HepG2 (cell line): Measurements from ENCODE around the gene ABI3BP. TPM values are rescaled to one million over a fixed set of nuclear protein-coding genes. Genes with fewer than 3 reads are reported as not detected.

Experiments used
- ATAC-seq: fragments of 200-7000 bp; cut with Tn5 transposase; 3 replicates; pipeline ENCODE4 v1.9.1; 2020; ENCODE audit warnings: mild to moderate bottlenecking, moderate library complexity
- BruUV-seq: library from RNA; stranded (reverse); fragments of 400-500 nt; replicated peaks from 2 replicates; lab custom pipeline; 2021; lab: Mats Ljungman, UMichigan
- CTCF ChIA-PET: fragments of 300-600 bp; formaldehyde crosslinking; extraction: SDS; loops from one replicate; lab custom pipeline; 2021; ENCODE audit warnings: low total read pairs, inconsistent platforms, low intra/inter-chr PET ratio; lab: Yijun Ruan, JAX
- POLR2A ChIA-PET: fragments of 350-600 bp; sonication (Branson Sonifier 250); formaldehyde crosslinking; loops from one replicate; lab custom pipeline; 2020; ENCODE audit warnings: antibody characterized with exemption, inconsistent platforms; lab: Yijun Ruan, JAX
- DNase-seq: peaks from one replicate; pipeline ENCODE4 v3.0.0-alpha.2; 2015; ENCODE audit warnings: low spot score
- FAIRE-seq: peaks from 3 replicates; lab custom pipeline; 2011; peaks lifted over from hg19 to GRCh38; lab: Jason Lieb, UNC
- H2AFZ ChIP-seq: one replicate; pipeline ENCODE4 v1.6.1; 2011; ENCODE audit warnings: low read length, inconsistent platforms
- H3K27ac ChIP-seq: fragments of 300-600 bp; 3 replicates; pipeline ENCODE4 v1.8.0; 2011; ENCODE audit warnings: mixed run types, mild to moderate bottlenecking, mixed read lengths, low read length, inconsistent platforms; ENCODE audit not compliant: insufficient read depth; ENCODE audit errors: extremely low read length
- H3K27me3 ChIP-seq, 2 experiments: fragments of 200-600 bp in 1 of 2; 2 replicates in 1 of 2; 3 replicates in 1 of 2; pipeline versions ENCODE4 v1.6.0 to v1.8.0; 2011; ENCODE audit warnings: low read length in 2 of 2, mild to moderate bottlenecking in 2 of 2, moderate library complexity in 2 of 2, inconsistent platforms in 1 of 2; ENCODE audit not compliant: insufficient read depth in 2 of 2, control insufficient read depth in 1 of 2
- H3K36me3 ChIP-seq, 2 experiments: fragments of 200-600 bp in 1 of 2; replicated peaks in 1 of 2; 2 replicates in 1 of 2; 3 replicates in 1 of 2; pipeline versions ENCODE4 v1.5.1 to v1.8.0; 2011; ENCODE audit warnings: low read length in 2 of 2, inconsistent platforms in 1 of 2; ENCODE audit not compliant: insufficient read depth in 2 of 2, control insufficient read depth in 1 of 2
- H3K4me1 ChIP-seq: 2 replicates; pipeline ENCODE4 v1.5.1; 2012; ENCODE audit warnings: low read length, inconsistent platforms; ENCODE audit not compliant: insufficient read depth
- H3K4me2 ChIP-seq: 2 replicates; pipeline ENCODE4 v1.6.0; 2011; ENCODE audit warnings: low read depth, low read length, inconsistent platforms
- H3K4me3 ChIP-seq, 3 experiments: fragments of 200-600 bp in 1 of 3; sonication (generic), shearing (Covaris generic) in 1 of 3; replicated peaks in 1 of 3; 2 replicates each; pipeline ENCODE4 v1.5.1; 2011 to 2016; ENCODE audit warnings: low read length in 3 of 3, inconsistent platforms in 2 of 3, low read depth in 2 of 3, mild to moderate bottlenecking in 2 of 3, control low read depth in 1 of 3, mixed read lengths in 1 of 3; ENCODE audit not compliant: insufficient read depth in 1 of 3
- H3K79me2 ChIP-seq: one replicate; pipeline ENCODE4 v1.6.1; 2011; ENCODE audit warnings: low read length, inconsistent platforms; ENCODE audit not compliant: insufficient read depth
- H3K9ac ChIP-seq: 2 replicates; pipeline ENCODE4 v1.6.0; 2011; ENCODE audit warnings: mild to moderate bottlenecking, low read depth, low read length, inconsistent platforms; ENCODE audit not compliant: insufficient read depth
- H3K9me3 ChIP-seq: 2 replicates; pipeline ENCODE4 v1.5.1; 2012; ENCODE audit warnings: mild to moderate bottlenecking, low read length
- H4K20me1 ChIP-seq: 2 replicates; pipeline ENCODE4 v1.6.0; 2011; ENCODE audit warnings: inconsistent platforms, mild to moderate bottlenecking, low read length, moderate library complexity; ENCODE audit not compliant: insufficient read depth
- ATF5 ChIP-seq: sonication (generic); formaldehyde crosslinking; IDR thresholded peaks from 2 replicates; pipeline ENCODE4 v1.4.0; 2020; ENCODE audit warnings: mild to moderate bottlenecking, low read depth, missing genetic modification reagents
- BRD4 ChIP-seq: sonication (generic); formaldehyde crosslinking; IDR thresholded peaks from 2 replicates; pipeline ENCODE4 v1.4.0; 2020; ENCODE audit warnings: missing genetic modification reagents
- GABPA ChIP-seq, 2 experiments: IDR thresholded peaks; 2 replicates each; pipeline ENCODE4 v1.6.1; 2011 to 2016; ENCODE audit warnings: low read depth in 2 of 2, low read length in 1 of 2, missing biosample characterization in 1 of 2, missing genetic modification characterization in 1 of 2
- HIVEP1 ChIP-seq: sonication (generic); formaldehyde crosslinking; IDR thresholded peaks from 2 replicates; pipeline ENCODE4 v1.4.0; 2020; ENCODE audit warnings: mild to moderate bottlenecking, missing genetic modification reagents
- ISL2 ChIP-seq: sonication (generic); formaldehyde crosslinking; IDR thresholded peaks from 2 replicates; pipeline ENCODE4 v1.5.0; 2020; ENCODE audit warnings: missing genetic modification reagents
- KMT2B ChIP-seq: IDR thresholded peaks from 2 replicates; pipeline ENCODE4 v1.6.1; 2016; ENCODE audit warnings: missing genetic modification reagents, missing compliant biosample characterization
- MAFF ChIP-seq: IDR thresholded peaks from 2 replicates; pipeline ENCODE4 v1.6.1; 2011; ENCODE audit warnings: low read depth, low read length, improper control_type of control experiment
- MAFK ChIP-seq, 2 experiments: IDR thresholded peaks in 1 of 2; conservative IDR thresholded peaks in 1 of 2; 2 replicates each; pipeline ENCODE4 v1.6.1; 2011; ENCODE audit warnings: improper control_type of control experiment in 2 of 2, low read length in 2 of 2
- NFE2L2 ChIP-seq: fragments of 150-350 bp; IDR thresholded peaks from 2 replicates; pipeline ENCODE4 v1.6.1; 2014; ENCODE audit warnings: low read length
- PCBP1 ChIP-seq: fragments of 200-400 bp; formaldehyde crosslinking; IDR thresholded peaks from 2 replicates; pipeline ENCODE4 v1.6.1; 2017; ENCODE audit warnings: mild to moderate bottlenecking, low read depth, low read length, borderline replicate concordance
- POLR2AphosphoS5 ChIP-seq: IDR thresholded peaks from 2 replicates; pipeline ENCODE4 v1.6.1; 2012; ENCODE audit warnings: low read depth, low read length
- POLR2G ChIP-seq: fragments of 200-400 bp; formaldehyde crosslinking; IDR thresholded peaks from 2 replicates; pipeline ENCODE4 v1.6.1; 2018; ENCODE audit warnings: mild to moderate bottlenecking, low read depth, low read length, moderate library complexity
- RNF2 ChIP-seq: fragments of 450-650 bp; conservative IDR thresholded peaks from 2 replicates; pipeline ENCODE4 v1.6.1; 2016; ENCODE audit warnings: low read depth
- SNAPC5 ChIP-seq: sonication (generic); formaldehyde crosslinking; IDR thresholded peaks from 2 replicates; pipeline ENCODE4 v1.8.1; 2023; ENCODE audit warnings: mild to moderate bottlenecking, missing genetic modification reagents, borderline replicate concordance
- SRSF1 ChIP-seq: fragments of 200-400 bp; formaldehyde crosslinking; optimal IDR thresholded peaks from 2 replicates; pipeline ENCODE3; 2017; ENCODE audit warnings: mild to moderate bottlenecking, low read depth, low read length, moderate library complexity
- ZFYVE20 ChIP-seq: sonication (generic); formaldehyde crosslinking; IDR thresholded peaks from 2 replicates; pipeline ENCODE4 v1.8.0; 2023; ENCODE audit warnings: low read depth, mild to moderate bottlenecking, moderate library complexity, missing genetic modification reagents, borderline replicate concordance
- ZNF160 ChIP-seq: sonication (generic); formaldehyde crosslinking; IDR thresholded peaks from 2 replicates; pipeline ENCODE4 v1.8.0; 2022; ENCODE audit warnings: mild to moderate bottlenecking, inconsistent platforms, missing genetic modification reagents
- ZNF383 ChIP-seq: sonication (generic); formaldehyde crosslinking; IDR thresholded peaks from 2 replicates; pipeline ENCODE4 v1.4.0; 2020; ENCODE audit warnings: missing genetic modification reagents, mild to moderate bottlenecking, borderline replicate concordance
- WGBS: methylation state at CpG from one replicate; pipeline ENCODE4 v1.1.6; 2017; ENCODE audit warnings: low lambda C conversion rate; 5-methylcytosine and 5-hydroxymethylcytosine counted together
- in situ Hi-C: cut with HindIII; loops from 2 replicates; pipeline ENCODE4 v1.10.0; 2017; ENCODE audit warnings: low pct_unique_long_range_greater_than_20kb; ENCODE audit not compliant: extremely low pct_ligation_motif_present
- intact Hi-C: fragments of 100-400 bp; cut with micrococcal nuclease; formaldehyde crosslinking; loops from one replicate; pipeline ENCODE4 v1.10.0; 2022; ENCODE audit not compliant: unreplicated experiment
- polyA plus RNA-seq, 8 experiments: library from polyadenylated mRNA; depleted of rRNA in 3 of 8; stranded (reverse) in 7 of 8; unstranded in 1 of 8; fragments of >200 nt; fragmentation: Illumina TruSeq in 4 of 8; extraction: Trizol in 4 of 8; gene quantifications; 2 replicates each; pipeline versions ENCODE4 v1.2.1 to v1.2.3, GENCODE V29; 2011 to 2016; ENCODE audit warnings: low read depth in 4 of 8, missing spikeins in 1 of 8, mixed read lengths in 1 of 8; ENCODE audit not compliant: insufficient read depth in 1 of 8
- total RNA-seq, 5 experiments: library from RNA; depleted of rRNA; stranded (reverse); fragments of >200 nt; fragmentation: Illumina TruSeq; extraction: Trizol; gene quantifications; 2 replicates each; pipeline ENCODE4 v1.2.3, GENCODE V29; 2016; ENCODE audit warnings: low read depth in 1 of 5

ABI3BP gene
- total and polyA plus RNA-seq, 2 of the 13 experiments (the other 11 are each of a cell fraction or from before 2014, with no cell fraction given), result not detected

GRCh38 chr3:100702082-100702979 is 290.9 kb downstream of the ABI3BP start:
- TF ChIP-seq NFE2L2, result peak; percentile 83
- peak; percentile 40; the same call in 1 of the 2 replicates for TF ChIP-seq MAFF
- no peak for TF ChIP-seq SNAPC5 (CRISPR knock-in tag)
- TF ChIP-seq MAFK (conservative IDR thresholded peaks at IDR 0.05 in 1 of 2, IDR thresholded peaks at IDR 0.05 in 1 of 2; ENCODE audit: low read length in 2 of 2), result peak; percentile 44 to 56; a peak in 3 of 4 replicates
- TF ChIP-seq, all 625 proteins: peak for 3
- no peak overlapping the region for H2AFZ ChIP-seq
- intact Hi-C loops, result no loop called here
- no peak overlapping the region for H3K27ac ChIP-seq
- BruUV-seq, result no TSS peak
- in situ Hi-C loops, result loop anchor here (25.0 kb wide), 3 partner anchors 90 to 890 kb away; partner anchors contain the start of genes ADGRG7 and CMSS1
- peaks cover 1 to 10% of the 10 kb centered on the region in 2 experiments; a peak in 1 of 5 replicates for H3K27me3 ChIP-seq
- H3K4me2 ChIP-seq, result no peak overlapping the region
- no peaks in the 10 kb centered on the region for H3K36me3 ChIP-seq
- ATAC-seq (no peak), FAIRE-seq (no peak), DNase-seq (no peak)
- H3K4me3 ChIP-seq, result no peak overlapping the region
- ChIA-PET POLR2A (no interaction called here), CTCF (no interaction called here)
- H3K79me2 ChIP-seq, result no peaks in the 10 kb centered on the region
- no peaks in the 10 kb centered on the region for H4K20me1 ChIP-seq
- 19% methylated on average over 4 of the region's 4 CpGs for WGBS
- H3K9me3 ChIP-seq, result no peaks in the 10 kb centered on the region
- no peak overlapping the region for H3K9ac ChIP-seq
- H3K4me1 ChIP-seq, result peaks cover 22% of the 10 kb centered on the region

DNA sequence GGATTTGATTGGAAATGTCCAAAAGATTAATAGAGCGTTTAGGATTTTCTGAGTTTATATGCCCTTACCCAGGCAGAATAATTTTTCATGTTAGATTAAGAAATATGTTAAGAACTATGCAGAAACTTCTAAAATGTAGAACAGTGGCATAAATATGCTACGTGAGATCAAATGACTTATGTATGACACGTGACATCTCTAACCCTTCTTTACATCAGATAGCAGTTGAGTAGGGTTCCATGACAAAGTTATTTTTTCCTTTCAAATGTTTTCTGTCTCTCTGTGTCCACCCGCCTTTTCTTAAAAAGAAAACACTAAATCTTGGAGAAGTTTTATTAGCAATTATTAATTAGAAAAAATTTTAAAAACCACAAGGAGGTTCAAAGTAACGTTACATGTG is 292.5 kb downstream of the ABI3BP start:
- H3K4me1 ChIP-seq, result peaks cover 35% of the 10 kb centered on the region
- no peak overlapping the region for H2AFZ ChIP-seq
- FAIRE-seq (no peak), DNase-seq (no peak), ATAC-seq (no peak)
- 37% methylated on average over 5 of the region's 5 CpGs for WGBS
- H3K36me3 ChIP-seq, result no peaks in the 10 kb centered on the region
- ChIA-PET CTCF (no interaction called here), POLR2A (no interaction called here)
- no peak overlapping the region for H3K4me3 ChIP-seq
- in situ Hi-C loops, result loop anchor here (25.0 kb wide), 3 partner anchors 88 to 888 kb away; partner anchors contain the start of genes ADGRG7 and CMSS1
- H3K4me2 ChIP-seq, result no peak overlapping the region
- no peak overlapping the region for H3K9ac ChIP-seq
- H4K20me1 ChIP-seq, result no peaks in the 10 kb centered on the region
- peaks cover 2 to 10% of the 10 kb centered on the region in 2 experiments; a peak in 1 of 5 replicates for H3K27me3 ChIP-seq
- intact Hi-C loops, result no loop called here
- no TSS peak for BruUV-seq
- H3K79me2 ChIP-seq, result no peaks in the 10 kb centered on the region
- H3K9me3 ChIP-seq, result no peaks in the 10 kb centered on the region
- no peak overlapping the region for H3K27ac ChIP-seq
- no peak for TF ChIP-seq ZNF160 (CRISPR knock-in tag)
- TF ChIP-seq ZFYVE20 (CRISPR knock-in tag), result no peak
- no peak for TF ChIP-seq GABPA (IDR thresholded peaks at IDR 0.05; ENCODE audit: low read depth, low read length)
- TF ChIP-seq GABPA (CRISPR knock-in tag; IDR thresholded peaks at IDR 0.05; ENCODE audit: low read depth), result no peak
- no peak for TF ChIP-seq PCBP1
- TF ChIP-seq BRD4 (CRISPR knock-in tag), result no peak
- TF ChIP-seq KMT2B (CRISPR knock-in tag), result no peak
- TF ChIP-seq ISL2, result no peak
- no peak for TF ChIP-seq POLR2G
- TF ChIP-seq SRSF1, result no peak
- no peak for TF ChIP-seq ZNF383 (CRISPR knock-in tag)
- TF ChIP-seq ATF5 (CRISPR knock-in tag), result no peak
- no peak for TF ChIP-seq RNF2
- TF ChIP-seq POLR2AphosphoS5, result no peak
- TF ChIP-seq HIVEP1, result no peak
